ENCODE results near the gene VAC14. TPM values are rescaled to one million over a fixed set of nuclear protein-coding genes. Genes with fewer than 3 reads are reported as not detected.
A peak's percentile ranks its signal among the peaks of the same experiment; 100 is the strongest.

The VAC14 gene
- total RNA-seq, 1 donor from 2014 or later = 38.4 TPM

DNA sequence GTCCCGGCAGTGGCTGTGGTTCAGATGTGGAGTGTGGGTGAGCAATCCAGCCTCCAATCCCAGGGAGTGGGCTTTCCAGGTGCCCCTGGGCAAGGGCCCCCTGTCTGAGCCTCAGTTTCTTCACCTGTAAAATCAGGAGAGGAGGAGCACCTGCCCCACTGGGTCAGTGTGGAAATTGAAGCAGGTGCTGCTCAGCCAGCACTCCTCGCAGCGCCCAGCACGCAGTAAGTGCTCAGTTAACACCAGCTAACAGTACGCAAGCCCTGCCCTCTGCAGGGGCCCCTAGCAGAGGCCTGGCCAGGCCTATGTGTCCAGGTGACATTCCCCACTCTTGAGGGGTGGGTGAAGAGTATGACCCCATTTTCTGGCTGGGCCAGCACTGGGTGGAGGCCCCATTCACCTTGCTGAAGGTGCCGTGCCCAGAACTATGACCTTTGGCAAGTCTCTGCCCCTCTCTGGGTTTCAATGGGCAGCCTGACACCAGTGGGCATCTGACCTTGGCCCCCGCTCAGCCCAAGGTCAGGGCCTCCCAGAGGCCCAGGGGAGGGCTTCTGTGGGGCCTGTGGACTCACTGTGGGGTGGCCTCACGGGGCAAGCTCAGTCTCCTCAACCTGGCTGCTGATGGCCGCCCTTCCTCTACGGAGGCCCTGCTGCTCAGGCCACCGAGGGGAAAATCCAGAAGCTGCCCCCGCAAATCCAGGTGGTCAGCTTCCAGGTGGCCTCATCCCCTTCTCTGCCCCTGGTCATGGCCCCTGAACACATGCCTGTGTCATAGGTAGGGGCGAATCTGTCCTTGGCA, 117.6 kb downstream of the VAC14 start:
- DNase-seq (ENCODE audit: low spot score, unreplicated experiment) = no peak
- peak overlapping the region; percentile 58 for H3K4me3 Mint-ChIP-seq (ENCODE audit: low read depth)
- TF ChIP-seq, protein P1, sequence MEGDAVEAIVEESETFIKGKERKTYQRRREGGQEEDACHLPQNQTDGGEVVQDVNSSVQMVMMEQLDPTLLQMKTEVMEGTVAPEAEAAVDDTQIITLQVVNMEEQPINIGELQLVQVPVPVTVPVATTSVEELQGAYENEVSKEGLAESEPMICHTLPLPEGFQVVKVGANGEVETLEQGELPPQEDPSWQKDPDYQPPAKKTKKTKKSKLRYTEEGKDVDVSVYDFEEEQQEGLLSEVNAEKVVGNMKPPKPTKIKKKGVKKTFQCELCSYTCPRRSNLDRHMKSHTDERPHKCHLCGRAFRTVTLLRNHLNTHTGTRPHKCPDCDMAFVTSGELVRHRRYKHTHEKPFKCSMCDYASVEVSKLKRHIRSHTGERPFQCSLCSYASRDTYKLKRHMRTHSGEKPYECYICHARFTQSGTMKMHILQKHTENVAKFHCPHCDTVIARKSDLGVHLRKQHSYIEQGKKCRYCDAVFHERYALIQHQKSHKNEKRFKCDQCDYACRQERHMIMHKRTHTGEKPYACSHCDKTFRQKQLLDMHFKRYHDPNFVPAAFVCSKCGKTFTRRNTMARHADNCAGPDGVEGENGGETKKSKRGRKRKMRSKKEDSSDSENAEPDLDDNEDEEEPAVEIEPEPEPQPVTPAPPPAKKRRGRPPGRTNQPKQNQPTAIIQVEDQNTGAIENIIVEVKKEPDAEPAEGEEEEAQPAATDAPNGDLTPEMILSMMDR (IDR thresholded peaks at IDR 0.05; ENCODE audit: unreplicated experiment) = no peak
- H3K27ac Mint-ChIP-seq = no peak overlapping the region
- peaks cover 2% of the 10 kb centered on the region for H3K36me3 Mint-ChIP-seq (ENCODE audit: insufficient read depth)
- H3K4me1 Mint-ChIP-seq (ENCODE audit: low read depth) = peaks cover 22% of the 10 kb centered on the region
- H3K9me3 Mint-ChIP-seq (ENCODE audit: low read depth) = no peaks in the 10 kb centered on the region
- H3K27me3 Mint-ChIP-seq = no peaks in the 10 kb centered on the region

DNA sequence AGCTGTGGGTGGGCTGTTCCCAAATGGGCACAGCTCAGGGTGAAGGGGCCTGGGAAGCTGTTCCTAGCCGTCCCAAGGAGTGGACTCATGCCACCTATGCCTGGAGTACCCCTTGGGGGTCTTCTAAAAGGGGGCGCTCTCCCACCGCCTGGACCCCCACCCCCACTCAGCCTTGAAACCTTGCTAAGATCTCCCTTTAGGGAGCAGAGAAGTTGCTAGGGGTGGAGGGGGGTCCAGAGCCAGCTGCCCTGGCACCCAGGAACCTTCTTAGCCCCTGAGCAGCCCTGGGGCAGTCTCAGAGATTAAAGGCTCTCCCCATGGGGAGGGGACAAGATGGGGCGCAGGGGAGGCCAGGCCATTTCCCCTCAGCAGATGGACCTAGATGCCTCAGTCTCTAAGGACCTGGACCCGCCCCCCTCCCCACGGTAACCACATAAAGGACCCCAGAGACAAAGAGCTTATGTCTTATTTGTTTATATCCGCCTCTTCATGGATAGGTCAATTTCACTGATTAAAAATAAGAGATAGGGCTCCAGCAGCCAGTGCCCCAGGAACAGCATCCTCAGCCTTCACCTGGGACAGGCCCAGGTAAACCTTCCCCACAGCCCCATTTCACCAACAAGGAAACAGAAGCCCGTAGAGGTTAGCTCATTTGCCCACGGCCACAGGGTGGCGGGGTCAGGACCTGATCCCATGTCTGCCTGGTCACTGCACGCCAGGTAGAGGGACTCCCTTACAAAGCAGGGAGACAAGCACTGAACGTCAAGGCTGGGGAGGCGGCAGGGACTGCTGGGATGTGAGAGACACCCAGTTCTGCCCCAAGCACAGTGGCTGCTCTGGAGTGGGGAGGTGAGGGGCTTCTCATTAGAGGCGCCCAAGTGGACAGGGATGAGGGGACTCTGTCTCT, 118.5 kb downstream of the VAC14 start:
- no peak for DNase-seq (ENCODE audit: low spot score, unreplicated experiment)
- Mint-ChIP-seq H3K27ac (peak overlapping the region; percentile 82), H3K9me3 (ENCODE audit: low read depth) (no peaks in the 10 kb centered on the region), H3K4me1 (ENCODE audit: low read depth) (peaks cover 22% of the 10 kb centered on the region), H3K36me3 (ENCODE audit: insufficient read depth) (peaks cover 5% of the 10 kb centered on the region), H3K27me3 (no peaks in the 10 kb centered on the region), H3K4me3 (ENCODE audit: low read depth) (peak overlapping the region; percentile 25)
- TF ChIP-seq, protein P1 (IDR thresholded peaks at IDR 0.05; ENCODE audit: unreplicated experiment) = peak; percentile 6

DNA sequence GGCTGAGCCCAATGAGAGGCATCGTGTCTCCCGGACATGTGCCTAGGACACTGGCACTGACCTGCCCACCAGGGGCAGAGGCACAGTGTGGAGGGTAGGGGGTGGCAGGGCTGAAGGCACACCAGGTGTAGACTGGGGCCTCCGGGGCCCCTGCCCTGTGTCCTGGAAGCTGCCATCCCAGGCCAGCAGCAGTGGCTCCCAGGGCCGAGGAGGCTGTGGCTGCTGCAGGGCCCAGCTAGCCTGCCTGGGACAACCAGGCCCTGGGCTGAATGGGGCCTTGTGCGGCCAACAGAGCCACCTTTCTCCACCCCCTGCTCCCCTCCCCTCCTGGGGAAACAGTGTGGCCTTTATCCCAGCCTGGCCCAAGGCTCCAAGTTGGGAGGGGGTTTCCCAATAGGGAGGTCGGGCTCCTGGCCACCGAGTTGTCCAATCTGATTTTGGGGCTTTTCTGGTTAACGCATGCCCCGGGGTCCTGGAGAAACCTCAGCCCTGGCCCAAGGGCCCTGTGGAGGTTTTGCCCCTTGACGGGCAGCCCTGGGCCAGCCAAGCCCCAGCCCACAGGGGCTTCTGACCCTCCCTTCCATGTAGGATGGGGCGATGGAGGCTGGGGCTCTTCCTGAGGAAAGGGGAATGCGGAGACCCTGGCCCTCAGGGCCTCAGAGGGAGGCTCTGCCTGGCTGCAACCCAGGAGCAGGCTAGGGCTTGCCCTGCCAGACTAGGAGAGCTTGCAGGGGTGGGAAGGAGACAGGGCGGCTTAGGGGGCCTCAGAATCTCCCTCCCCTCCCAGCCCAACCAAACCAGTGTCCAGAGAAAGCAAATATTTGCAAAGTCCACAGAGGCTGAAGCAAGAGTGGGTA, 119.3 kb downstream of the VAC14 start:
- Mint-ChIP-seq H3K4me1 (ENCODE audit: low read depth) (peaks cover 18% of the 10 kb centered on the region), H3K9me3 (ENCODE audit: low read depth) (no peaks in the 10 kb centered on the region), H3K27me3 (no peaks in the 10 kb centered on the region), H3K36me3 (ENCODE audit: insufficient read depth) (peaks cover 5% of the 10 kb centered on the region), H3K27ac (peak overlapping the region; percentile 41), H3K4me3 (ENCODE audit: low read depth) (no peak overlapping the region)
- DNase-seq (ENCODE audit: low spot score, unreplicated experiment) = no peak
- TF ChIP-seq, protein P1 (IDR thresholded peaks at IDR 0.05; ENCODE audit: unreplicated experiment) = no peak

DNA sequence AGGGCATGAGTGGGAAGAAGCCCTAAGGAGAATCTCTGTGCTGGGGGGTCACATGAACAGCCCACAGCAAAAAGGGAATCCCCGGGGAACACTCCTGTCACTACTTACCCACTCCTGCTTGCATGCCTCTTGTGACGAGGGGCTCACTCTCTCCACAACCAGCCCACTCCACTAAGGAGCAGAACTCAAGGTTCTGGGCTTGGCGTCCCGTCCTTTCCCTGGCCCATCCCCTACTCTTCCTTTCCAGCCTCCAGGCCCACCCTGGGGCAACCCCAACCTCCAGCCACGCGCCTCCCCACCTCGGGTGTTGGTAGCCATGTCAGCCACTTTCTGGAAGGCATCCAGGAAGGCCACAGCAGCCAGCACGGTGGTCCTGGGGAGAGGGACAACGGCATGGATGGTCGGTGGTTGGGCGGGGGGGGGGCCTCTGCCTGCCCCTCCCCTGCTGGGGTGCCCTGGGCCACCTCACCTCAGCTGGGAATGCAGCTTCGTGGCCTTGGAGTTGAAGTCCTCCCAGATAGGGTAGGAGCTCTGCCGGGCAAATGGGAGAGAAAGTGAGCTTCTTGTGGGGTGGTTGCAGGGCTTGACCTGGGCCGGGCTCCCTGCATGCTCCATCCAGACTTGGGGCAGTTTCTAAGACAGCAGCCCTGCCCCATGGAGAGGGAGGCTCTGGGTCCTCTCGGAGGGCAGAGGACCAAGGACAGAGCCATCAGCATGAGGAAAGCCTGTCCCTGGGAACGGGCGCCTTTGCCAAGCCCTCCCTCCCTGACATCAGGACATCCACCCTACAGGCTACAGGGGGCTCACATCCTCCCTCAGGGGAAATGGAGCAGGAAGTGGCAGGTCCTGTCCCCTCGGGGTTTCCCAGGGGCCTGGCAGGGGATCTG, 120.2 kb downstream of the VAC14 start:
- Mint-ChIP-seq H3K36me3 (ENCODE audit: insufficient read depth) (peaks cover 7% of the 10 kb centered on the region), H3K9me3 (ENCODE audit: low read depth) (no peaks in the 10 kb centered on the region), H3K4me1 (ENCODE audit: low read depth) (peaks cover 14% of the 10 kb centered on the region), H3K27ac (no peak overlapping the region), H3K27me3 (no peaks in the 10 kb centered on the region), H3K4me3 (ENCODE audit: low read depth) (no peak overlapping the region)
- no peak for DNase-seq (ENCODE audit: low spot score, unreplicated experiment)
- TF ChIP-seq, protein P1 (IDR thresholded peaks at IDR 0.05; ENCODE audit: unreplicated experiment) = no peak
